ENCODE results near the gene MYH10.

Gene MYH10

DNA sequence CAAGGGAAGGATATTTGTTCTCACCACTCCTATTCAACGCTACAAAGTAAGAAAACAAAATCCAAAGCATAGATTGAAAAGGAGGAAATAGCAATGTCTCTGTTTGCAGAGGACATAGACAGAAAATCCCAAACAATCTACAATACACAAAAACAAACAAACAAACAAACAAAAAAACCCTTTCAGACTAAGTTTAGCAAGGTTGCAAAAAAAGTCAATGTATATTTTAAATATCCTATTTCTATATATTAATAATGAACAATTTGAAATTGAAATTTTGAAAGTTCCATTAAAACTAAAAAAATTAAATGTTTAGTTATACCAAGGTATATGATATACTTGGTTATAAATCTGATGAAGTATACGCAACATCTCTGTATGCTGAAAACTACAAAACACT lies 37.2 kb downstream of the MYH10 start:
- TF ChIP-seq ISL1 (CRISPR knock-in tag; IDR thresholded peaks at IDR 0.05) (no peak), TSHZ2 (CRISPR knock-in tag; IDR thresholded peaks at IDR 0.05) (no peak), ZNF70 (CRISPR knock-in tag; IDR thresholded peaks at IDR 0.05) (no peak), TCF4 (CRISPR knock-in tag; IDR thresholded peaks at IDR 0.05; ENCODE audit: borderline replicate concordance) (no peak), ZNF8 (CRISPR knock-in tag; IDR thresholded peaks at IDR 0.05) (no peak), ZFP3 (CRISPR knock-in tag; IDR thresholded peaks at IDR 0.05) (no peak), ARNTL (CRISPR knock-in tag; IDR thresholded peaks at IDR 0.05; ENCODE audit: borderline replicate concordance, low read depth) (no peak), BACH2 (CRISPR knock-in tag; IDR thresholded peaks at IDR 0.05; ENCODE audit: borderline replicate concordance) (no peak), RARB (CRISPR knock-in tag; IDR thresholded peaks at IDR 0.05) (no peak), ESRRG (CRISPR knock-in tag; IDR thresholded peaks at IDR 0.05) (no peak), OSR1 (CRISPR knock-in tag; IDR thresholded peaks at IDR 0.05) (no peak), GLIS3 (CRISPR knock-in tag; IDR thresholded peaks at IDR 0.05) (no peak)
- TF ChIP-seq, protein P1, sequence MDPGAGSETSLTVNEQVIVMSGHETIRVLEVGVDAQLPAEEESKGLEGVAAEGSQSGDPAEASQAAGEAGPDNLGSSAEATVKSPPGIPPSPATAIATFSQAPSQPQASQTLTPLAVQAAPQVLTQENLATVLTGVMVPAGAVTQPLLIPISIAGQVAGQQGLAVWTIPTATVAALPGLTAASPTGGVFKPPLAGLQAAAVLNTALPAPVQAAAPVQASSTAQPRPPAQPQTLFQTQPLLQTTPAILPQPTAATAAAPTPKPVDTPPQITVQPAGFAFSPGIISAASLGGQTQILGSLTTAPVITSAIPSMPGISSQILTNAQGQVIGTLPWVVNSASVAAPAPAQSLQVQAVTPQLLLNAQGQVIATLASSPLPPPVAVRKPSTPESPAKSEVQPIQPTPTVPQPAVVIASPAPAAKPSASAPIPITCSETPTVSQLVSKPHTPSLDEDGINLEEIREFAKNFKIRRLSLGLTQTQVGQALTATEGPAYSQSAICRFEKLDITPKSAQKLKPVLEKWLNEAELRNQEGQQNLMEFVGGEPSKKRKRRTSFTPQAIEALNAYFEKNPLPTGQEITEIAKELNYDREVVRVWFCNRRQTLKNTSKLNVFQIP (CRISPR knock-in tag; IDR thresholded peaks at IDR 0.05; ENCODE audit: borderline replicate concordance, low read depth), result no peak
- TF ChIP-seq, protein P2, sequence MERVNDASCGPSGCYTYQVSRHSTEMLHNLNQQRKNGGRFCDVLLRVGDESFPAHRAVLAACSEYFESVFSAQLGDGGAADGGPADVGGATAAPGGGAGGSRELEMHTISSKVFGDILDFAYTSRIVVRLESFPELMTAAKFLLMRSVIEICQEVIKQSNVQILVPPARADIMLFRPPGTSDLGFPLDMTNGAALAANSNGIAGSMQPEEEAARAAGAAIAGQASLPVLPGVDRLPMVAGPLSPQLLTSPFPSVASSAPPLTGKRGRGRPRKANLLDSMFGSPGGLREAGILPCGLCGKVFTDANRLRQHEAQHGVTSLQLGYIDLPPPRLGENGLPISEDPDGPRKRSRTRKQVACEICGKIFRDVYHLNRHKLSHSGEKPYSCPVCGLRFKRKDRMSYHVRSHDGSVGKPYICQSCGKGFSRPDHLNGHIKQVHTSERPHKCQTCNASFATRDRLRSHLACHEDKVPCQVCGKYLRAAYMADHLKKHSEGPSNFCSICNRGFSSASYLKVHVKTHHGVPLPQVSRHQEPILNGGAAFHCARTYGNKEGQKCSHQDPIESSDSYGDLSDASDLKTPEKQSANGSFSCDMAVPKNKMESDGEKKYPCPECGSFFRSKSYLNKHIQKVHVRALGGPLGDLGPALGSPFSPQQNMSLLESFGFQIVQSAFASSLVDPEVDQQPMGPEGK (CRISPR knock-in tag; IDR thresholded peaks at IDR 0.05; ENCODE audit: borderline replicate concordance), result no peak
- no peak for ATAC-seq

DNA sequence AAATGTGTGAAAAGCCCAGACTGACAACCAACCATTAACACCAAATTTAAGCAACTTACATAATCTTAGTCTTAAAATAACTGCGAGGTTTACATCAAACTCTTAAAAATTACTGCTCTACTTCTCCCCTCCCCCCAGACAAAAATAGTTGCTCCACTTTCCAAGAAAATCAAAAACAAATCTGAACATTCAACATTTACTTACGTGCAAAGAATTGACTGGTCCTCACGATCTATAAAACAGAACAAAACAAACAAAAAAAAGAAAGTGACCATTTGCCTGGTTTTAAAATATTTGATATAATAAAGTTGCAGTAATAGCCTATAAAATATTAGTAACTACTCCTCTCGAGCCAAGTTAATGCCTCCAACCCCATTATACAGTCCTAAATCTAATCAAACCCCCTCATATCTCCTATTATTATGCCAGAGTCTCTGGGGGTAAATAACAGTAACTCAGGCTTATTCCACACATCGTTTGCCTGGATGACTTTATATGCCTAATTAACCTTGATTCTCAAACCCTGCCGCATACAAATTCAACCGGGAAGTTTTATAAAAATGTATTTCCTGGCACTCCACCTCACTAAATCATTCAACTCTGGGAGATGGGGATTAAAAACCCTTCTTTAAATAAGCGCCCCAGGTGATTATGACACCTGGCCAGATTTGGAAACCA lies 41.5 kb downstream of the MYH10 start:
- TF ChIP-seq, protein P2 (CRISPR knock-in tag; IDR thresholded peaks at IDR 0.05; ENCODE audit: borderline replicate concordance), result no peak
- no peak for ATAC-seq

DNA sequence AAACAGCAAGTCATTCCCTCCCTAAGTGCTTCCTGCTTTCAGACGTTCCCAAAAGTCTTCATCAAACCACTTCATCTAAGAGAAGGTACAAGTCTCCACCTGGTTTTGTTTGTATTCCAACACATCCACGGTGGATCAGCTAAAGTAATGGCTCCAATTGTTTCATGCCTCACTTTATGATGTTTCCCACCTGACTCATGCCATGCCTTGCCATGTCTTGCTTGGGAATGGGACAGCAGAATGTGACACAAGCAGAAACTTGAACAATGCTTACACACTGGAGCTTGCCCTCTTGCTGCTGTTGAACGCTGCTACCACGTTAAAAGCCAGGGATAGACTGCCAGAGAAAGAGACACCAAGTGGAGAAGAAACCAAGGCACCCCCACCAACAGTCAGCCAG lies 43.8 kb downstream of the MYH10 start:
- no peak for TF ChIP-seq ISL1 (CRISPR knock-in tag; IDR thresholded peaks at IDR 0.05)
- TF ChIP-seq ARNTL (CRISPR knock-in tag; IDR thresholded peaks at IDR 0.05; ENCODE audit: borderline replicate concordance, low read depth), result no peak
- TF ChIP-seq ZNF8 (CRISPR knock-in tag; IDR thresholded peaks at IDR 0.05), result no peak
- TF ChIP-seq, protein P1 (CRISPR knock-in tag; IDR thresholded peaks at IDR 0.05; ENCODE audit: borderline replicate concordance, low read depth), result no peak
- no peak for TF ChIP-seq SNAI2 (CRISPR knock-in tag; IDR thresholded peaks at IDR 0.05)
- no peak for TF ChIP-seq RARB (CRISPR knock-in tag; IDR thresholded peaks at IDR 0.05)
- no peak for TF ChIP-seq ZC3H10 (CRISPR knock-in tag; IDR thresholded peaks at IDR 0.05)
- TF ChIP-seq, protein P3, sequence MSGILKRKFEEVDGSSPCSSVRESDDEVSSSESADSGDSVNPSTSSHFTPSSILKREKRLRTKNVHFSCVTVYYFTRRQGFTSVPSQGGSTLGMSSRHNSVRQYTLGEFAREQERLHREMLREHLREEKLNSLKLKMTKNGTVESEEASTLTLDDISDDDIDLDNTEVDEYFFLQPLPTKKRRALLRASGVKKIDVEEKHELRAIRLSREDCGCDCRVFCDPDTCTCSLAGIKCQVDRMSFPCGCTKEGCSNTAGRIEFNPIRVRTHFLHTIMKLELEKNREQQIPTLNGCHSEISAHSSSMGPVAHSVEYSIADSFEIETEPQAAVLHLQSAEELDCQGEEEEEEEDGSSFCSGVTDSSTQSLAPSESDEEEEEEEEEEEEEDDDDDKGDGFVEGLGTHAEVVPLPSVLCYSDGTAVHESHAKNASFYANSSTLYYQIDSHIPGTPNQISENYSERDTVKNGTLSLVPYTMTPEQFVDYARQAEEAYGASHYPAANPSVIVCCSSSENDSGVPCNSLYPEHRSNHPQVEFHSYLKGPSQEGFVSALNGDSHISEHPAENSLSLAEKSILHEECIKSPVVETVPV (CRISPR knock-in tag; IDR thresholded peaks at IDR 0.05), result no peak
- no peak for ATAC-seq
